Inflammatory macrophage (primary cell): ENCODE results near the gene FATE1.

Experiments
- DNase-seq, 2 donors: peaks; one replicate each; pipeline ENCODE4 v3.0.0-alpha.2; 2020 to 2022

The FATE1 gene

DNA sequence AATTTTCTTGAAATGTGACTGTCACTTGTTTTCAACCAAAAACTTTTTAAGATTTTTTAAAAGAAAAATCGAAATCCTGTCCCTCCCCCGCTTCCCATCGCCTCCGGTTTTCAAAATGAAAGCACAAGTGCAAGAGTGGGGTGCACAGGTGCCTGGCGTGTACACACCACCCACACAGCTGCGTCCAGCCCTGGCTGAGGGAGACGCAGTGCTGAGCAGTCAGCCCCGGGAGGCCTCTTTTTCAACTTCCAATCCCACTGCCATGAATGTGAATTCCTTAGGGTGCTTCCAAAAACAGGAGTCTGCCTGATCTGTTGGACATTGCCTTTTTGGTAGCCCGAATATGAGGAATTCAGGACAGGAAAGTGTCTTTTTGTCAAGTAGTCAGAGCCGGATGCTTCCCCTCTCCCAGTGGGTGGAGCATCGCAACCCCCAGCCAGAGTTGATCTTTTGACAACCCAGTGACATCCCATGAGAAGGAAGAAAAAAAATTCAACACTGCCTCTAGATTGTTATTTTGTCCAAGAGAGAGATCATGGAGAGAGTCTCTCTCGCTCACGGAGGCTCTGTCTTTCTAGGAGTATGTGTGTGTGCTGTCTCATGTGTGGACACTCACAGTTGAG is 11.7 kb upstream of the FATE1 start:
- DNase-seq = no peak

DNA sequence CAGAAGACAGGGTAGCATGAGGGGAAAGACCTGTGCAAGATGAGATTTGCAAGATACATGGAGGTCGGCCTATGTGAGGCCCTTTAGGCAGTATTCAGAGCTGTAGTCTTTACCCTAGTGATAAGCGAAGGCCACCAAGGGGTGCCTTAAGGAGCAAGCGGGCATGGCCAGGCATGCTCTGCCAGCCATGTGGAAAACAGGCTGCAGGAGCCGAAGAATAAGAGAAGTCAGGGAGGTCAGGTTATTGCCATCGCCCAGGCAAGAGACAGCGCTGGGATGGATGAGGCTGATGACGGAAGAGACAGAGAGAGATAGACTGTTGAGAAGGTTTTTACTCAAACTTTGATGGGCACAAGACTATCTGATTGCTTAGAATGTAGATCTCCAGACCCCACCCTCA is 7.0 kb upstream of the FATE1 start:
- no peak for DNase-seq

DNA sequence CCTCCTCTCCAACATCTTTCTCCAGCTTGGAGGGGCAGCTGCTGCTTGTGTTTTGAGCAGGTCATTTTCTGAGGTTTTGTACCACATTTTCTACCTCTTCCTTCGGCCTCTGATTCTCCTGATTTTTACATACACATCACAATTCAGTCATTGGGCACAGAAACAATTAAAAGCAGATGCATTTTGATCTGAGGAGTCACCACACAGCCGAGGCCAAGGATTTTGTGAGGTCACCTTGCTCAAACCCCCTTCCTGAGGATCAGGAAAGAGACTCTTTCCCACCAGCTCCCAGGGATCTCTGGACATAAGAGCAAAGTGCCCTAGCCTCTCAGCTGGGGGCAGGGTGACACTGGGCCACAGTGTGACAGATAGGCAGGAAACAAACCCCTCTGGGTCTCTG is 5.4 kb upstream of the FATE1 start:
- no peak for DNase-seq

GRCh38 chrX:151711154-151711553 is 4.7 kb upstream of the FATE1 start:
- no peak for DNase-seq

DNA sequence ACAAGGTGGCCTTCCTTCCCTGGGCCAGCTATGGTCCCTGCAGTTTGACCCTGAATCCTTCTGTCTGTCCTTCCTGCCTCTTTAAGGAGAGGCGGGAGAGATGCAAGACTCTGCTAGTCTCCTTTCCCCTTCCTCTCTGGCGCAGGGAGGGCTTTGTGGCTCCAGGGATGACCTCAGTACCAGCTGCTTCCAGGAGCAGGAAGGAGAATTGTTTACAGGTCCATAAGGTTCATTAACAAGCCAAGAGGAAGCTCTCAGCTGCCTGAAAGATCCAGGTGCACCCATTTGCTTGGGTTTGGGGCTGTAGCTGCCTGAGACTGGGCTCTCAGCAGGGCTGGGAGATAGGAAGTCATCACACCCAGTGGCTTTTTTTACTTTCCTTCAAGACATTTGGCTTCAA is 4.0 kb upstream of the FATE1 start:
- DNase-seq = no peak

GRCh38 chrX:151712253-151712652 is 3.6 kb upstream of the FATE1 start:
- DNase-seq = no peak

- peak; percentile 6 to 17 for DNase-seq
Measured at GRCh38 chrX:151713849-151714248, 2.0 kb upstream of the FATE1 start.

DNA sequence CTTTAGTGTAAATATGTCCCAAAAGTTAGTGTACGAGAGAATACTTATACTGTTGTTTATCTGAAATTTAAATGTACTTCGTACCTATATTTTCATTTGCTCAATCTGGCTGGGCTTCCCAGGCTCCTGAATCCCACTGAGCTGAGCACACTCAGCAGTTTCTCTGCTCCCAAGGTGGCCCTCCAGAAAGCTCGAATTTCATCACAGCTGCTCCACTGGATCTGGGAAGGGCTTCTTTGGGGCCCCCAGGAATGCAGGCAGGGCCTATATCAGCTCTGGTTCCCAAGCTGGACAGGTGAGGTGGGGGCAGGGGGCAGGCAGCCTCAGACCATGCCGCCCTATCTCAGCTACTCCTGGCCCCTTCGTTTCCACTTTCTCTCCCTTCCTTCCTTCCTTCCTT is 1.5 kb upstream of the FATE1 start:
- no peak for DNase-seq

- DNase-seq = no peak
Measured at GRCh38 chrX:151722241-151722846, 6.5 kb downstream of the FATE1 start.

- no peak for DNase-seq
Measured at GRCh38 chrX:151723156-151723760, 7.4 kb downstream of the FATE1 start.

DNA sequence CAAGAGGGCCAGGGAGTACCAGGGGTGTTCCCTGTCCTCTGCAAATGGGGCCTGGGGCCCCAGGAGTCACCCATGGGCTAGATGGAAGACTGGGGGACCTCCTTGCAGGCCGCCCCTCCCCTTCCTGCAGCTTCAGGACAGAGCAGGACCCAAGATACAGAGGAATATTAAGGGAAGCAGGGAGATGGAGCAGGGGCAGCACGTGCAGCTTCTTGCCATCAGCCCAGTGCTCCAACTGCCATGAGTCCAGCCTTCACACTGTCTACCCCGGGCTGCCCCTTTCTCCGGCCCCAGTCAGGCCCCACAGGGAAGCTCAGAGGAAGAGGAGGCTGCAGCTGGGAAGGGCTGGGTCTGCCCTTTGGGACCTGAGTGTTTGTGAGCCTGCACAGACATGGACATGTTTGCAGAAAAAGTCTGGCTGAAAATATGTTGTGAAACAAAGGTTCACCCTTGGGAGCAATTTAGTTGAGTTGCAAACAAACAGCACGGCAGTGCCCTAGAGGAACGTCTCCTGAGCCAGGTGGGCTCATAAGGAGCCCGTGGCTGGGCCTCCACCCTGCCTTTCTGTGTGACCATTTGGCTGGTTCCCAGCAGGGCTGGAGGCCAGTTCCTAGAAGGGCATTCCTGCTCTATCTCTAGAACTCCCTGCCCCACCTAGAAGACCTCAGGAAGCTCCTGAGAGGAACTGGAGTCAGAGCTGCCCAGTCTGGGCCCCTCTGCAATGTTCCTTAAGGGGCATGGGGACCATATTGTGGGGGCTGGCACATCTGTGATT is 8.9 kb downstream of the FATE1 start:
- no peak for DNase-seq

- DNase-seq = peak; percentile 23 to 35
Measured at GRCh38 chrX:151725338-151725614, 9.4 kb downstream of the FATE1 start.

DNA sequence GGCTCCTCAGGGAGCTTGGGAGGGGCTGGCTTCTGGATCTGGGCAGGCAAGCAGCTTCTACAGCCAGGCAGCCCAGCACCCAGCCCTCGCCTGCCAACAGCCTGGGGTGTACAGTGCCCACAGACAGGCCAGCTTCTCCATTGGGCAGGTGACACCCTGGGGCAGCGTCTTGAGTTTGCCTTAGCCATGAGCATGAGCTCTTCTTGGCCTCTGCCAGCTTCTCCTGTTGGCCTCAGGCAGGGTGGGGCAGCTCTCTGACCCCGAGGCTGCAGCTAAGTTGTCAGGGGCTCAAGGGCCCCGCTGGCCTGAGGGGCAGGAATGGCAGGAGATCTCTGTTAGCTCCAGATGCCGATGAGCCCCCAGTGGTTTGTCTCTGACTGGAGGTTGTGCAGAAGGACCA is 10.9 kb downstream of the FATE1 start:
- no peak for DNase-seq

GRCh38 chrX:151727346-151727745 is 11.5 kb downstream of the FATE1 start:
- no peak for DNase-seq

GRCh38 chrX:151729056-151729725 is 13.4 kb downstream of the FATE1 start:
- no peak for DNase-seq

DNA sequence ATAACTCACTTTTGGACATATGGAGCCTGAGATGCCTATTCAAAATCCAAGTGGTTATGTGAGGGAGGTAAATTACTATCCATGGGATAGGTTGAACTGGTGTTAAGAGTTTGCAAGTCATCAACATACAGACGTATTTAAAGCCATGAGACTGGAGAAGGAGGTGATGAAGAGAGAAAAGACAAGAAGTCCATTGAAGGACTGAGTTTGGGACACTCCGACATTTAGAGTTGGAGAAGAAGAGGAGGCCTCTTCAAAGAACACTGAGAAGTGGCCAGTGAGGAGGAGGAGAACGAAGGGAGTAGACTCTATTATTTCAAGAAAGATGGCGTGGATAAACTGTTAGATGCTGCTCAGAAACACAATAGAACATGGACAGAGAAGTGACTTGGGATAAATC is 18.6 kb downstream of the FATE1 start, which contains the start of gene CNGA2:
CNGA2 (plus strand) TSS at position 301 of the 400 bp plus-strand sequence. CDS start 3,738 bp downstream, outside the sequence.
- DNase-seq = no peak

GRCh38 chrX:151735219-151735618 is 19.4 kb downstream of the FATE1 start:
- no peak for DNase-seq

DNA sequence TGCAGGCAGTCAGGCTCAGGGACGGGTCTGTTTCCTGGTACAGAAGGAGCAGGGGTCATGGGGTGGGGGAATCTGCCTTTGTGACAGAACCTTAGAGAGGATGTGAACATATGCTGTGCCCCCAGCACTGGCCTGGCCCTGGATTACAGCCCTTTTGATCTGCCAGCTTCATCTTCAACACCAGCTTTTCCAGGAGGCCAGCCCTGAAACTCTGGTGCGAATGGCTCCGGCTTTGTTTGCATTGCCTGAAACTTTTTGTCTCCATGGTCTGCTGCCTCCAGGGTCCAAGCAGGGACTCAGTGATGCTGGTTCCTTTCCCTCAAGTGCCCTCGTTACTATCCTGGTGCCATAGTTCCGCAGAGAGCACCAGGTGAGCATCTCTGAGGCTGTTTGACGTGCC is 20.9 kb downstream of the FATE1 start:
- no peak for DNase-seq

DNA sequence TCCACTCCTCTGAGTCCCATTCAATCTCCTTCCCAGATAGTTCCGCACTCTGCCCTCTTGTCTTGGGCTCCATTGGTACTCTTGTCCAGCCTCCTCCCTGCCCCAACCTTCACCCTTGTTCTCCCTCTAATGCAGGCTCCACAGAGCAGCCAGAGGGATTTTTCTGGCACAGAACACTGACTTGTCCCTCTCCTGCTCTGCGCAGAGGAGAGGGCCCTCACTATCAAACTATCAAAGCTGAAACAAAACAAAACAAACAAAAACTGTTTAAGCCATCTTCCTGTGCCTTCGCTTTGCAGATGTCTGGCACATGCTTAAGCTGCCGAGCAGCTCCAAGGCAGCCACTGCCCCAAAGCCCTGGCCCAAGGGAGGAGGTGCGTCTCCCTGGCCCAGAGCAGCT is 21.7 kb downstream of the FATE1 start:
- DNase-seq = no peak

- no peak for DNase-seq
Measured at GRCh38 chrX:151738751-151739150, 22.9 kb downstream of the FATE1 start.

- DNase-seq = no peak
Measured at GRCh38 chrX:151741606-151742005, 25.8 kb downstream of the FATE1 start.

DNA sequence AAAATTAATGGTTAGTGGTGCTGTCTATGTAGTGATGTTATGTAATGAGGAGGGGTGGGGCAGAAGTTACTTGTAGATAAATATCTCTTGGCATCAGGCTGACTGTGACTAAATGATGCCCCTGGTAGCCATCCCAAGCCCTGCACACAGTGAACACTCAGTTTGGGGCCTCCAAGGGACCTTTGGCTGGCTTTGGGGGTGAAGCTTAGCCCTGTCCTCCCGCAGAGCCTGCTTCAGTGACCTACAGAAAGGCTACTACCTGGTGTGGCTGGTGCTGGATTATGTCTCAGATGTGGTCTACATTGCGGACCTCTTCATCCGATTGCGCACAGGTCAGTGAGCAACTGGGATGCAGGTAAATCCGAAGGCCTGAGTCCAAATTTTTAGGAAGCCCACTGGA is 26.5 kb downstream of the FATE1 start:
- DNase-seq = no peak
